C4-2B (cell line): Measurements from ENCODE around the gene ARAP2.

Experiments used
- H3K27ac ChIP-seq: fragments of 450-650 bp; 2 replicates; pipeline ENCODE4 v1.5.1; 2017
- CTCF ChIP-seq: fragments of 450-650 bp; conservative IDR thresholded peaks from 2 replicates; pipeline ENCODE4 v1.5.1; 2017; ENCODE audit warnings: mild to moderate bottlenecking
- ZFX ChIP-seq: fragments of 450-650 bp; IDR thresholded peaks from 2 replicates; pipeline ENCODE4 v1.6.1; 2017

ARAP2 gene

GRCh38 chr4:36177946-36178345 is 66.4 kb downstream of the ARAP2 start:
- H3K27ac ChIP-seq: no peak overlapping the region
- TF ChIP-seq ZFX (no peak), CTCF (no peak)

GRCh38 chr4:36174570-36174969 is 69.7 kb downstream of the ARAP2 start:
- no peak for TF ChIP-seq ZFX
- no peak for TF ChIP-seq CTCF
- H3K27ac ChIP-seq: no peak overlapping the region

- no peak overlapping the region for H3K27ac ChIP-seq
- TF ChIP-seq ZFX (no peak), CTCF (no peak)
Observed at GRCh38 chr4:36173905-36174304, 70.4 kb downstream of the ARAP2 start.

- H3K27ac ChIP-seq: no peak overlapping the region
- TF ChIP-seq CTCF (no peak), ZFX (no peak)
Observed at GRCh38 chr4:36172656-36173055, 71.7 kb downstream of the ARAP2 start.

- no peak for TF ChIP-seq CTCF
- TF ChIP-seq ZFX: no peak
- H3K27ac ChIP-seq: no peak overlapping the region
Observed at GRCh38 chr4:36168127-36168878, 76.0 kb downstream of the ARAP2 start.

- TF ChIP-seq ZFX: no peak
- no peak overlapping the region for H3K27ac ChIP-seq
Observed at GRCh38 chr4:36165631-36166005, 78.7 kb downstream of the ARAP2 start.

GRCh38 chr4:36164900-36165630 is 79.2 kb downstream of the ARAP2 start:
- H3K27ac ChIP-seq: no peak overlapping the region
- TF ChIP-seq ZFX (no peak), CTCF (no peak)
